GM18951 (cell line): ENCODE results near the gene UAP1L1.

Source experiments
- POLR2A ChIP-seq: IDR thresholded peaks from 4 replicates; pipeline ENCODE4 v1.6.1; 2011; ENCODE audit warnings: mild to moderate bottlenecking; ENCODE audit not compliant: insufficient read length, insufficient read depth; ENCODE audit errors: extremely low read depth
- in situ Hi-C: fragments of 300-500 bp; cut with MboI; formaldehyde crosslinking; loops from one replicate; pipeline ENCODE4 v1.12.0; 2022; ENCODE audit warnings: low sequenced_read_pairs, mixed read lengths, inconsistent platforms; ENCODE audit not compliant: unreplicated experiment

UAP1L1 gene

GRCh38 chr9:137077010-137077747 lies at the start of gene UAP1L1:
TSS of gene UAP1L1 (plus strand) at chr9:137077517. CDS start at chr9:137077533, 16 bp downstream.
- in situ Hi-C loops: no loop called here
- peak; percentile 75 for TF ChIP-seq POLR2A

- in situ Hi-C loops: loop anchor here (25.0 kb wide), 1 partner anchor 241 kb away; the partner anchor contains the start of genes CCDC183 and TMEM141
- no peak for TF ChIP-seq POLR2A
Observed at GRCh38 chr9:137028263-137029057, 48.9 kb upstream of the UAP1L1 start.

GRCh38 chr9:137029058-137029936 lies 48.0 kb upstream of the UAP1L1 start:
- in situ Hi-C loops: loop anchor here (25.0 kb wide), 1 partner anchor 242 kb away; the partner anchor contains the start of genes CCDC183 and TMEM141
- peak; percentile 8 for TF ChIP-seq POLR2A

GRCh38 chr9:137030006-137030405 lies 47.3 kb upstream of the UAP1L1 start:
- no peak for TF ChIP-seq POLR2A
- in situ Hi-C loops: loop anchor here (25.0 kb wide), 1 partner anchor 243 kb away; the partner anchor contains the start of genes CCDC183 and TMEM141

- no peak for TF ChIP-seq POLR2A
- in situ Hi-C loops: loop anchor here (25.0 kb wide), 1 partner anchor 244 kb away; the partner anchor contains the start of genes CCDC183 and TMEM141
Observed at GRCh38 chr9:137030538-137031527, 46.5 kb upstream of the UAP1L1 start.

- no peak for TF ChIP-seq POLR2A
- in situ Hi-C loops: loop anchor here (25.0 kb wide), 1 partner anchor 245 kb away; the partner anchor contains the start of genes CCDC183 and TMEM141
Observed at GRCh38 chr9:137031904-137032640, 45.2 kb upstream of the UAP1L1 start, which contains the start of gene FUT7. TSS of gene FUT7 (minus strand) at chr9:137032088. CDS start at chr9:137031991, 97 bp downstream.

GRCh38 chr9:137032858-137033257 lies 44.5 kb upstream of the UAP1L1 start:
- no peak for TF ChIP-seq POLR2A

GRCh38 chr9:137033481-137033880 lies 43.8 kb upstream of the UAP1L1 start:
- in situ Hi-C loops: loop anchor here (25.0 kb wide), 1 partner anchor 246 kb away; the partner anchor contains the start of genes CCDC183 and TMEM141

More at GRCh38 chr9:137032858-137033257, 44.5 kb upstream of the UAP1L1 start:
- in situ Hi-C loops: loop anchor here (25.0 kb wide), 1 partner anchor 246 kb away; the partner anchor contains the start of genes CCDC183 and TMEM141

- in situ Hi-C loops: loop anchor here (25.0 kb wide), 1 partner anchor 247 kb away; the partner anchor contains the start of genes CCDC183 and TMEM141
- TF ChIP-seq POLR2A: no peak
Observed at GRCh38 chr9:137034039-137034708, 43.1 kb upstream of the UAP1L1 start.

- no peak for TF ChIP-seq POLR2A
- in situ Hi-C loops: loop anchor here (25.0 kb wide), 1 partner anchor 248 kb away; the partner anchor contains the start of genes CCDC183 and TMEM141
Observed at GRCh38 chr9:137034709-137035506, 42.4 kb upstream of the UAP1L1 start.
